Measurements from ENCODE around the gene ADAM15.

ADAM15 gene

DNA sequence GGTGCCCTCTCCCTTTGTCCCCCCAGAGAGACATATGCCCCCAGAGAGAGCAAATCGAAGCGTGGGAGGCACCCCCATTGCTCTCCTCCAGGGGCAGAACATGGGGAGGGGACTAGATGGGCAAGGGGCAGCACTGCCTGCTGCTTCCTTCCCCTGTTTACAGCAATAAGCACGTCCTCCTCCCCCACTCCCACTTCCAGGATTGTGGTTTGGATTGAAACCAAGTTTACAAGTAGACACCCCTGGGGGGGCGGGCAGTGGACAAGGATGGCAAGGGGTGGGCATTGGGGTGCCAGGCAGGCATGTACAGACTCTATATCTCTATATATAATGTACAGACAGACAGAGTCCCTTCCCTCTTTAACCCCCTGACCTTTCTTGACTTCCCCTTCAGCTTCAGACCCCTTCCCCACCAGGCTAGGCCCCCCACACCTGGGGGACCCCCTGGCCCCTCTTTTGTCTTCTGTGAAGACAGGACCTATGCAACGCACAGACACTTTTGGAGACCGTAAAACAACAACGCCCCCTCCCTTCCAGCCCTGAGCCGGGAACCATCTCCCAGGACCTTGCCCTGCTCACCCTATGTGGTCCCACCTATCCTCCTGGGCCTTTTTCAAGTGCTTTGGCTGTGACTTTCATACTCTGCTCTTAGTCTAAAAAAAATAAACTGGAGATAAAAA is 35.9 kb downstream of the ADAM15 start:
- no peak for DNase-seq

GRCh38 chr1:155091071-155092051 is 40.2 kb downstream of the ADAM15 start:
- peak; percentile 82 for DNase-seq

GRCh38 chr1:155092131-155092530 is 41.0 kb downstream of the ADAM15 start:
- no peak for DNase-seq

DNA sequence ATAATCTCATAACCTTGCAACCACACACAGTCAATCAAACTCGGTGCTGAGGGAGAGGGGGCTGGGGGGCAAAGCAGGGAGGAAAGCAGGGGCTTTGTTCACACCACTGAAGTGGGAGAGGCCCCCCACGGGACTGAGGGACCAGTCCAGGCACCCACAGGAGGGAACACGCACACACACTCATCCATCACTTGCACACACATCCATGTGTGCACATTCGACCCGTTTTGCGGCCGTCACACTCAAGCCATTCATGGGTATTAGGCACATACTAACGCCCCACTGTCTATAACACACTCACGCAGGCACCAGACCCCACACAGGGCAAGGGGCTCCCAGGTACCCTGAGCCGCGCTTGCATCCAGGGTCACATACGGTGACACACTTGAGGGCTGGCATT is 41.5 kb downstream of the ADAM15 start:
- no peak for DNase-seq

DNA sequence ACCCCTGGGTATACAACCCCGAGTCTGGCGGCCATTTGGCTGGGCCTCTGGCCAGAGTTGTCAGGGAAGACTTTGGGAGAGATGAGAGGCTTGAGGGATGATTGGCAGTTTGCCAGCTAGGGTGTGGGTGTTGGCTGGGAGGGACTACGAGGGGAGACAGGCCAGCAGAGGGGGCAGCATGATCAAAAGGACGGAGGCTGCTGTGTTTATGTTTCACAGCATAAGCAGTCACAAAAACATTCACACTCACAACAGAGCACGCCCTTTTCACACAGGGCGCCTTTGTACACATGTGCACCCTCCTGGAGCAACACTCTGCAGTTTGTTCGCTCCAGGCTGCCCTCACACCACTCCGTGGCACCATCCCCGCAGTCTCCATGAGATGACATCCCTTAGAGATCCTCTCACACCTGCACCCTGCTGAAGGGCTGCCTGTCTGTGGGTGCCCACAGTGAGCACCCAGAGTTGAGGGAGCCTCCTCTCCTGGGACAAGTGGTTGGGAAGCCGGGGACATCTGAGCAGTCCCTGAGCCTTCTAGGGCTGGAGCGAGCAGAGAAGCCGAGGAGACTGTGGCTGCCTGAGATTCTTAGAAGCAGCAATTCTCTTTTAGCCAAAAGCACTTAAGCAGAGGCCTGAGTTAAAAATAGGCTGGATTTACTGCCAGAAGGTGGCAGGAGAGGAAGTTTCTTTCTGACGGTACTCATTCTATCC is 43.0 kb downstream of the ADAM15 start:
- DNase-seq: no peak

DNA sequence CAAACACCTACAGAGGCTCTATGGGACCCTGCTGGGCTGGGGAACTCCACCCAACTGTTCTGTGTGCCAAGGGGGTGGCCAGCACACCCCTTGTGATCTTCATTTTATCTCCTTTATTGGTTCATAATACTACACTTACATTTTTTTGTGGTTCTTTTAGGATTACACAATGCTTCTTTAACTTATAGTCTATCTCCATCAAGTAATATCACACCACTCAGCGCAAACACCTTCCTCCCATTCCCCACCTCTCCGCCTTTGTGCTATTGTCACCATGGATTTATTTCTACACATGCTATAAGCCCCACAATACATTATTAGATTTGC is 43.5 kb downstream of the ADAM15 start:
- DNase-seq: no peak

- no peak for DNase-seq
Measured at GRCh38 chr1:155099331-155099730, 48.2 kb downstream of the ADAM15 start.

- DNase-seq: no peak
Measured at GRCh38 chr1:155103325-155103724, 52.2 kb downstream of the ADAM15 start.

- no peak for DNase-seq
Measured at GRCh38 chr1:155104605-155105534, 53.8 kb downstream of the ADAM15 start.

- DNase-seq: no peak
Measured at GRCh38 chr1:155105604-155106011, 54.5 kb downstream of the ADAM15 start.

DNA sequence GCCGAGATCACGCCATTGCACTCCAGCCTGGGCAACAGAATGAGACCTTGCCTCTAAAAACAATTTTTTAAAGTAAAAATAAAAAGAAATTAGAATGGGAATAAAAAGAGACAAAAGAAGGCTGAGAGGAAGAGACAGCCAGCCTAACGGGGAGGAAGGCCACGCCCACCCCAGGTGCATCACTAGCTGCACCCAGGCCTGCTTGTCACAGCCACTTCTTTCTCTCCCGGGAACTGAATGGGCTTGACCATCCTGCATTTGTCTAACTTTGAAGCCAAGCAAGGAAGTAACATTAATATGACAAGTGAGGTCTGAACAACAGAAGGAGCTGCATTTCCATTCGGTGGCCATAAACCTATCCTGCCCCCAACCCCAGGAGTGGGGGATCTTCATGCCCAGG is 55.7 kb downstream of the ADAM15 start:
- no peak for DNase-seq

GRCh38 chr1:155107309-155108264 is 56.5 kb downstream of the ADAM15 start:
- DNase-seq: no peak

GRCh38 chr1:155108296-155108695 is 57.2 kb downstream of the ADAM15 start:
- DNase-seq: no peak

GRCh38 chr1:155110381-155110780 is 59.3 kb downstream of the ADAM15 start:
- no peak for DNase-seq

GRCh38 chr1:155110826-155111225 is 59.7 kb downstream of the ADAM15 start:
- DNase-seq: no peak
